Stimulated activated CD8-positive, alpha-beta memory T cell treated with anti-CD3 and anti-CD28 coated beads, Interleukin-7, amount 100 ng/mL, for 48 hours (primary cell): ENCODE results near the gene STKLD1.

Source experiments
- DNase-seq, 2 donors: peaks; one replicate each; pipeline ENCODE4 v3.0.0-alpha.2; 2020; ENCODE audit warnings: low read depth in 1 of 2; ENCODE audit errors: extremely low read depth in 1 of 2

STKLD1 gene

DNA sequence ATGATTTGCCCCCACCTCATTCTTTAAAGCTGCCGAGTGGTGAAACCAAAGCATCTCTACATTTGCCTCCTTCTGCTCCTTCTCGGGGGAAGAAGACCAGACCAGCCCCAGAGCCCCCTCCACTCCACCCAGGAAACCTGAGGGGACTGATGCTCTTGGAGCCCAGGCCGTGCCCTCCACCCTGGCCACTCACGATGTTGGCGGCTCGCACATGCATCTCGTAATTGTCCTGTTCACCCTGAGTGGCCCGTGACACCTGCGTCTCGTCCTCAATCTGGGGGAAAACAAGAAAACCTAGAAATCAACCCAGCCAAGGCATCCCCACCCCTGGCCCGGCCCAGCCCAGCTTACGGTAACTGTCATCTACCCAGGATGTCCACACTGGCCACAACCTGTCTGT, 31.2 kb upstream of the STKLD1 start:
- no peak for DNase-seq

- no peak for DNase-seq
Observed at GRCh38 chr9:133345596-133345995, 30.6 kb upstream of the STKLD1 start.

DNA sequence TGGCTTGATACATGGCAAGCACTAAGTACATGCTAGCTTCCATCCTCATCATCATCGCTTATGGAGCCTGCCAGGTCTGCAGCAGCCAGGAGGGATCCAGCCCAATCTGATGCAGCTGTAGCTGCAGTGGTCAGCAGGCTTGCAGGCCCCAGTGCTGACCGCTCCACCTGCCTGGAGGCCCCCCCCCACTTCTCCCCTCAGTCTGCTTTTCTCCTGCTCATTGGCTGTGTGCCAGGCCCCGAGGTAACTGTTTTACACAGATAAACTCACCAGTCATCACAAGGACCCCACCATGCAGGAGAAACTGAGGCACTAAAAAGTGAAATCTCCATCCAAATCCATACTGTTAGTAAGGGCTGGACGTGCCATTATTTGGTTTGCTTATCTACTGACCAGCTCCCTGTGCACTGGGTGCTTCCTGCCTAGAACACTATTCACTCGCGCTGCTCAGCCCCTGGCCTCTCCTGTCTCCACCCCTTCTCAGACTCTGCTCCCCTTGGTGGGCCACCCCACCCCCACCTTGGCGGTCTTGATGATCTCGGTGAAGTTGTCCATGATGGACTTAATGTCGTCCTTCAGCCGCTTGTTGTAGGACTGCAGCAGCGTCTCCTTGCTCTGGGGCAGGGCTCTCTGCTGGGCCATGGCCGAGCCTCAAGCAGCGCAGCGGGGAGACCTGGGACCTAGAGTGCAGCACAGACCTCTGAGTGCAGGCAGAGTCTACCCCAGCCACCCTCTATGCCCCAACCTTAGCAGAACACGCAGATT, 30.0 kb upstream of the STKLD1 start:
- no peak for DNase-seq

- DNase-seq, result no peak
Observed at GRCh38 chr9:133347515-133347984, 28.6 kb upstream of the STKLD1 start.

GRCh38 chr9:133347985-133348717, 28.0 kb upstream of the STKLD1 start, which contains the start of the genes MED22 and RPL7A:
Gene MED22, minus strand, starts transcription at chr9:133348131. Its CDS starts 1,469 bp downstream, at chr9:133346662.
Gene RPL7A, plus strand, starts transcription at chr9:133348218. Its CDS starts 26 bp downstream, at chr9:133348244.
- peak; percentile 73 to 92 for DNase-seq

- DNase-seq, result no peak
Observed at GRCh38 chr9:133348718-133349573, 27.2 kb upstream of the STKLD1 start.

- DNase-seq, result no peak
Observed at GRCh38 chr9:133349965-133350616, 26.1 kb upstream of the STKLD1 start.

DNA sequence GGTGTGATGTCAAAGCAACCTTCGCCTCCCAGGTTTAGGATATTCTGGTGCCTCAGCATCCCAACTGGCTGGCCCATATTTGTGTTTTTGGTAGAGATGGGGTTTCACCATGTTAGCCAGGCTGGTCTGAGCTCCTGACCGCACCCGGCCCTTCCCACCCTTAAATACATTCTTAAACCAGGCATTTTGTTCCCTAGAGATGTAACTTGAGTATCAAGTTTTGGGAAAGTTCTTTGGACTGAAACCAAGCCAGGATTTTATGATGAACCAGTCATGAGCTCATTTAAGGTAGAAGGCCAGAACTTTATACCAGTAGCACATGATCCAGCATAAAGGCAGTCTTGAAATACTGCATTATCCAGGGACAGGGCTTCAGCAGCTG, 24.6 kb upstream of the STKLD1 start:
- no peak for DNase-seq

DNA sequence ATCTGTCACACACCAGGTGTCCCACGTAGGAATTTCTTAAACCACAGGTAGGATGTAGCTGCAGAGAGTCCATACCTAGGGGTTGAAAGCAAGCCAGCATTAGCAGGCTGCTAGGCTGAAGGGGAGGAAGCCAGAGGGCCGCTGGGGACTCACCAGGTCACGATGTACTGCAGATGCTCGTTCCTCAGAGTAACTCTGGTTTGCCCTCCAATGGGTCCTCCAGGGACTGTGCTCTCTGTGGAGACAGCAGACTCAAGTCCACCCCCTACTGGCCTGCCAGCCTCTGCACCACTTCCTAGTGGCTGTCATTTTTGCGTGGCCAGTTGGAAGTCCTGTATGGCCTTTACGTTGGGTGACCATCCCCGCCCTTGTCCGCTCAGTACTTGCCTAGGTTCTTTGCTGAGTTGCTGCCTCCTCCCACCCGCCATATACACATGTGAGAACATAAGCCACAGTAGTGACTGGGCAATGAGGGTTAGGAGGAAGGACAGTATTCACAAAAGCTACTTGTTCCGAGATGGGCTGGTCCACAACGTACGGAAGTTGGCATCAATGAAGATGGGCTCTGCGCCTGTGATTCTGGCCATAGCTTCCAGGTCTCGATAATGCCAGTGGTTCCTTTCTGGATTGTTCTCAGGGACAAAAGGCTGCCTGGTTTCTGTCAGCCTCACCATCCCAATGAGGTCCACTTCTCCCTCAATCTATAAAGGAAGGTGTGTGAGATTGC, 24.1 kb upstream of the STKLD1 start:
- DNase-seq, result no peak

GRCh38 chr9:133352635-133353340, 23.4 kb upstream of the STKLD1 start:
- no peak for DNase-seq

GRCh38 chr9:133353548-133353947, 22.6 kb upstream of the STKLD1 start:
- no peak for DNase-seq

DNA sequence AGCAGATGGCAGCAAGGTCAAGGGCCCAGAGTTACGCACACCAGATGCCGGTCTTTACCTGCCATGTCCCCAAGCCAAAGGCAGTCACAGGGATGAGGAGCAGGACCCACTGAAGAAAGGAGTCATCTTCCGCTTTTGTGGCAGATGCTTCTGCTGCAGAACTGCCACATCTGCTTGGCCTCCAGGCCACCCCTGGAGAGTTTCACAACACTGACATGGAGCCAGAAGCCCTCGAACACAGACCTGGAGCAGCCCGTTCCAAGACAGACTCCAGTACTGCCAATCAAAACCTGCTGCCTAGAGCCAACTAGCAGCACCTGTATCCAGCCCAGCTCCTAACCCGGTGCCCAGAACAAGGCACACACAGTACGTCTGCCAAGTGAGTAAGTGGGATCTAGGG, 21.4 kb upstream of the STKLD1 start:
- no peak for DNase-seq

DNA sequence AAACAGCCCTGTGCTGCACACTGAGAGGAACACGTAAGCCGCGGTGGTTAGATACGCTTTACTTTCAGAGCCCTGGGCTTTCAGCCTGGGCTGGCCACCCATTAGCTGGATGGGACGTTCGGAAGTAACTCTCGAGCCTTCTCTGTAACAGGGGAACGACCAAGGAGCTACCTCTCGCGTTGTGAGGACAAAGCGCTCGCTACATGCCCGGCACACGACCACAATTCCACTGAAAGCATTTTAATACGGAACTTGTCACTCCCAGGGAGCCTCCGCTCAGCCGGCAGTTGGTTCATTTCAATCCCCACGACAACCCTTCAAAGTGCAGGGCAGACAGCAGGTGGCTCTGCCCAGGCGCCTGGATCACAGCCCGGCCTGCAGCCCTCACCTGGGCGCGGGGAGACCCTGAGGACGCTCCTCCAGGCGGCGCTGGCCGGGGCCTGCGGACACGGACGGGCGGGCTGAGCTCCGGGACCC, 20.2 kb upstream of the STKLD1 start:
- no peak for DNase-seq

GRCh38 chr9:133356391-133357091, 19.6 kb upstream of the STKLD1 start, which contains the start of the genes SURF1 and SURF2:
Gene SURF1, minus strand, starts transcription at chr9:133356487. Its CDS starts 34 bp downstream, at chr9:133356453.
Gene SURF2, plus strand, starts transcription at chr9:133356550. Its CDS starts 43 bp downstream, at chr9:133356593.
- DNase-seq, result peak; percentile 83 to 84

DNA sequence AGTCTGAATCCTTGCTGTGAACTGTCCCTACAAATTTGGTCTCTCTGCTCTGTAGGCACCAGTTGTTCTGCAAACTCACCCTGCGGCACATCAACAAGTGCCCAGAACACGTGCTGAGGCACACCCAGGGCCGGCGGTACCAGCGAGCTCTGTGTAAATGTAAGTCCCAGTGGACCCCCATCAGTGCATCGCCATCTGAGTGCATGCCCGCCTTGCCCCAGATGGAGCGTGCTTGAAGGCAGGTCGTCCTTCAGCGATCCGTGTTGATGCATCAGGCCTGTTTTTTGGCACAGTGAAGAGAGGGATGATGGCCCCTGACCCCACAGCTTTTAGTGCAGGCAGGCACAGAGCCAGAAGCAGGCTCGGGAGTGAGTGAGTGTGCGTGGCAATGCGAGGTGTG, 18.5 kb upstream of the STKLD1 start:
- no peak for DNase-seq

GRCh38 chr9:133359399-133360175, 16.6 kb upstream of the STKLD1 start:
- DNase-seq, result no peak
